Activated naive CD8-positive, alpha-beta T cell treated with anti-CD3 and anti-CD28 coated beads, Interleukin-2, amount 10 ng/mL, durations not matched to agents 7 days and 5 days (primary cell): ENCODE measurements around the gene KIAA0513. TPM values are rescaled to one million over a fixed set of nuclear protein-coding genes. Genes with fewer than 3 reads are reported as not detected.
A peak's percentile ranks its signal among the peaks of the same experiment; 100 is the strongest.

ENCODE experiments used
- ATAC-seq: fragments of 150-1000 bp; cut with Tn5 transposase; one replicate; pipeline ENCODE4 v1.10.0; 2021; ENCODE audit warnings: low read depth, moderate library complexity
- POLR2A ChIA-PET: fragments of 350-600 bp; sonication (Branson Sonifier 250); formaldehyde crosslinking; loops from one replicate; lab custom pipeline; 2021; ENCODE audit warnings: antibody characterized with exemption; lab: Charles Lee
- DNase-seq: peaks from one replicate; pipeline ENCODE4 v3.0.0; 2021
- H3K27ac Mint-ChIP-seq: one replicate; pipeline ENCODE4 v1.8.0; 2022; ENCODE audit warnings: mild to moderate bottlenecking, mixed read lengths
- H3K27me3 Mint-ChIP-seq: one replicate; pipeline ENCODE4 v1.8.0; 2022; ENCODE audit warnings: mild to moderate bottlenecking, moderate library complexity, mixed read lengths
- H3K36me3 Mint-ChIP-seq: one replicate; pipeline ENCODE4 v1.8.0; 2021; ENCODE audit warnings: mild to moderate bottlenecking, mixed read lengths
- H3K4me1 Mint-ChIP-seq: one replicate; pipeline ENCODE4 v1.8.0; 2021; ENCODE audit warnings: mixed read lengths
- H3K4me3 Mint-ChIP-seq: one replicate; pipeline ENCODE4 v1.8.0; 2022; ENCODE audit warnings: mild to moderate bottlenecking, moderate library complexity, mixed read lengths
- H3K9me3 Mint-ChIP-seq: one replicate; pipeline ENCODE4 v1.8.0; 2021; ENCODE audit warnings: mixed read lengths
- total RNA-seq, 2 experiments: library from RNA; stranded (reverse); gene quantifications; one replicate each; pipeline ENCODE4 v1.2.3, GENCODE V29; 2021

KIAA0513 gene
- total RNA-seq, 2 experiments from 2014 or later = 11.6 to 13.9 TPM

GRCh38 chr16:85078226-85078625 is 50.6 kb downstream of the KIAA0513 start:
- DNase-seq (no peak), ATAC-seq (no peak)
- Mint-ChIP-seq H3K4me1 (peaks cover 4% of the 10 kb centered on the region), H3K27me3 (no peaks in the 10 kb centered on the region), H3K9me3 (no peaks in the 10 kb centered on the region), H3K27ac (no peak overlapping the region), H3K4me3 (no peak overlapping the region), H3K36me3 (no peaks in the 10 kb centered on the region)
- POLR2A ChIA-PET = no interaction called here

GRCh38 chr16:85078952-85079351 is 51.4 kb downstream of the KIAA0513 start:
- Mint-ChIP-seq H3K4me3 (no peak overlapping the region), H3K9me3 (no peaks in the 10 kb centered on the region), H3K4me1 (peaks cover 4% of the 10 kb centered on the region), H3K27me3 (no peaks in the 10 kb centered on the region), H3K36me3 (no peaks in the 10 kb centered on the region), H3K27ac (no peak overlapping the region)
- ATAC-seq (no peak), DNase-seq (no peak)
- POLR2A ChIA-PET = no interaction called here

GRCh38 chr16:85079785-85080570 is 52.4 kb downstream of the KIAA0513 start:
- DNase-seq (no peak), ATAC-seq (no peak)
- H3K27ac Mint-ChIP-seq = no peak overlapping the region
- POLR2A ChIA-PET = interaction anchor here (0.6 kb wide), 1 partner anchor 20 kb away, joined by 3 read pairs; no protein-coding TSS in a partner anchor
- no peaks in the 10 kb centered on the region for H3K9me3 Mint-ChIP-seq
- H3K27me3 Mint-ChIP-seq = no peaks in the 10 kb centered on the region
- H3K36me3 Mint-ChIP-seq = no peaks in the 10 kb centered on the region
- no peak overlapping the region for H3K4me3 Mint-ChIP-seq
- peaks cover 4% of the 10 kb centered on the region for H3K4me1 Mint-ChIP-seq

GRCh38 chr16:85081038-85081437 is 53.4 kb downstream of the KIAA0513 start:
- Mint-ChIP-seq H3K4me3 (no peak overlapping the region), H3K27me3 (peaks cover 1% of the 10 kb centered on the region), H3K36me3 (no peaks in the 10 kb centered on the region), H3K9me3 (no peaks in the 10 kb centered on the region), H3K27ac (no peak overlapping the region), H3K4me1 (peaks cover 4% of the 10 kb centered on the region)
- ATAC-seq (no peak), DNase-seq (no peak)
- POLR2A ChIA-PET = no interaction called here

- Mint-ChIP-seq H3K27ac (no peak overlapping the region), H3K9me3 (no peaks in the 10 kb centered on the region), H3K4me3 (no peak overlapping the region), H3K36me3 (no peaks in the 10 kb centered on the region), H3K27me3 (peaks cover 1% of the 10 kb centered on the region), H3K4me1 (peaks cover 7% of the 10 kb centered on the region)
- DNase-seq = no peak
- no peak for ATAC-seq
- POLR2A ChIA-PET = no interaction called here
Observed at GRCh38 chr16:85081765-85082164, 54.2 kb downstream of the KIAA0513 start.

- DNase-seq (no peak), ATAC-seq (no peak)
- H3K27me3 Mint-ChIP-seq = peaks cover 1% of the 10 kb centered on the region
- POLR2A ChIA-PET = interaction anchor here (1.0 kb wide), 1 partner anchor 72 kb away, joined by 3 read pairs; the partner anchor contains the start of gene ZDHHC7
- no peaks in the 10 kb centered on the region for H3K9me3 Mint-ChIP-seq
- H3K4me3 Mint-ChIP-seq = no peak overlapping the region
- peaks cover 9% of the 10 kb centered on the region for H3K4me1 Mint-ChIP-seq
- no peaks in the 10 kb centered on the region for H3K36me3 Mint-ChIP-seq
- no peak overlapping the region for H3K27ac Mint-ChIP-seq
Observed at GRCh38 chr16:85082173-85083050, 54.8 kb downstream of the KIAA0513 start.

- Mint-ChIP-seq H3K9me3 (no peaks in the 10 kb centered on the region), H3K36me3 (no peaks in the 10 kb centered on the region), H3K27me3 (peaks cover 1% of the 10 kb centered on the region), H3K27ac (no peak overlapping the region), H3K4me1 (peaks cover 5% of the 10 kb centered on the region), H3K4me3 (no peak overlapping the region)
- POLR2A ChIA-PET = interaction anchor here (1.0 kb wide), 1 partner anchor 72 kb away, joined by 3 read pairs; the partner anchor contains the start of gene ZDHHC7
- no peak for DNase-seq
- ATAC-seq = no peak
Observed at GRCh38 chr16:85083051-85083639, 55.5 kb downstream of the KIAA0513 start.

- Mint-ChIP-seq H3K36me3 (no peaks in the 10 kb centered on the region), H3K9me3 (no peaks in the 10 kb centered on the region), H3K27ac (no peak overlapping the region), H3K4me1 (peaks cover 5% of the 10 kb centered on the region), H3K27me3 (peaks cover 1% of the 10 kb centered on the region), H3K4me3 (no peak overlapping the region)
- DNase-seq (no peak), ATAC-seq (no peak)
- POLR2A ChIA-PET = no interaction called here
Observed at GRCh38 chr16:85084841-85085510, 57.4 kb downstream of the KIAA0513 start.

GRCh38 chr16:85085721-85086120 is 58.1 kb downstream of the KIAA0513 start:
- POLR2A ChIA-PET = no interaction called here

GRCh38 chr16:85086347-85087291 is 59.0 kb downstream of the KIAA0513 start:
- H3K36me3 Mint-ChIP-seq = no peaks in the 10 kb centered on the region
- ATAC-seq (peak; percentile 93), DNase-seq (peak; percentile 84)
- no peaks in the 10 kb centered on the region for H3K9me3 Mint-ChIP-seq
- peaks cover 8% of the 10 kb centered on the region for H3K4me1 Mint-ChIP-seq
- no peak overlapping the region for H3K4me3 Mint-ChIP-seq
- H3K27ac Mint-ChIP-seq = no peak overlapping the region
- POLR2A ChIA-PET = interaction anchor here (0.7 to 1.6 kb wide), 3 partner anchors 31 to 75 kb away, joined by 3 to 13 read pairs (median 7); partner anchors contain the start of gene ZDHHC7
- H3K27me3 Mint-ChIP-seq = peaks cover 1% of the 10 kb centered on the region

More at GRCh38 chr16:85085721-85086120, 58.1 kb downstream of the KIAA0513 start:
- H3K9me3 Mint-ChIP-seq = no peaks in the 10 kb centered on the region
- peaks cover 8% of the 10 kb centered on the region for H3K4me1 Mint-ChIP-seq
- no peak overlapping the region for H3K27ac Mint-ChIP-seq
- ATAC-seq = no peak
- DNase-seq = no peak
- H3K36me3 Mint-ChIP-seq = no peaks in the 10 kb centered on the region
- H3K4me3 Mint-ChIP-seq = no peak overlapping the region
- peaks cover 1% of the 10 kb centered on the region for H3K27me3 Mint-ChIP-seq

GRCh38 chr16:85087899-85088569 is 60.4 kb downstream of the KIAA0513 start:
- POLR2A ChIA-PET = no interaction called here
- no peaks in the 10 kb centered on the region for H3K9me3 Mint-ChIP-seq
- ATAC-seq = no peak
- no peak for DNase-seq
- no peak overlapping the region for H3K4me3 Mint-ChIP-seq
- no peaks in the 10 kb centered on the region for H3K36me3 Mint-ChIP-seq
- H3K27me3 Mint-ChIP-seq = peaks cover 1% of the 10 kb centered on the region
- H3K4me1 Mint-ChIP-seq = peaks cover 8% of the 10 kb centered on the region
- no peak overlapping the region for H3K27ac Mint-ChIP-seq
